NCI-H524 (cell line): ENCODE results near the gene CORO7.
A peak's percentile ranks its signal among the peaks of the same experiment; 100 is the strongest.

Experiments
- DNase-seq, 2 experiments: peaks; one replicate each; lab custom pipeline; 2025; lab: John Stamatoyannopoulos, UW

Gene CORO7

GRCh38 chr16:4426021-4426684 lies 9.8 kb upstream of the CORO7 start:
- no peak for DNase-seq

- peak; percentile 86 to 97 for DNase-seq
These were observed 9.1 kb upstream of the CORO7 start, which contains the start of gene DNAJA3 for GRCh38 chr16:4425378-4426020. DNAJA3 (plus strand) TSS chr16:4425868; CDS start chr16:4425882, 14 bp downstream.

GRCh38 chr16:4420505-4421105 lies 4.2 kb upstream of the CORO7 start:
- DNase-seq, result no peak

- DNase-seq, result no peak
These were observed 3.1 kb upstream of the CORO7 start for GRCh38 chr16:4419402-4419959.

GRCh38 chr16:4415538-4416199 lies 727 bp downstream of the CORO7 start:
- DNase-seq, result peak in 1 of 2 experiments; percentile 29

GRCh38 chr16:4414187-4414917 lies 2.0 kb downstream of the CORO7 start:
- no peak for DNase-seq

- no peak for DNase-seq
These were observed 3.5 kb downstream of the CORO7 start for GRCh38 chr16:4412854-4413253.

- no peak for DNase-seq
These were observed 4.2 kb downstream of the CORO7 start for GRCh38 chr16:4412159-4412558.

- no peak for DNase-seq
These were observed 4.7 kb downstream of the CORO7 start for GRCh38 chr16:4411684-4412083.

- no peak for DNase-seq
These were observed 5.9 kb downstream of the CORO7 start for GRCh38 chr16:4410335-4411075.

- DNase-seq, result peak; percentile 27 to 46
These were observed 7.1 kb downstream of the CORO7 start for GRCh38 chr16:4409081-4409932.

- no peak for DNase-seq
These were observed 8.1 kb downstream of the CORO7 start for GRCh38 chr16:4408323-4408690.

- no peak for DNase-seq
These were observed 8.7 kb downstream of the CORO7 start for GRCh38 chr16:4407543-4408322.

- no peak for DNase-seq
These were observed 11.3 kb downstream of the CORO7 start for GRCh38 chr16:4404967-4405696.

GRCh38 chr16:4404247-4404966 lies 12.0 kb downstream of the CORO7 start:
- peak; percentile 36 to 48 for DNase-seq

GRCh38 chr16:4403133-4403949 lies 13.1 kb downstream of the CORO7 start:
- DNase-seq, result no peak
